K562 (cell line): ENCODE data around the gene EAF1. TPM values are rescaled to one million over a fixed set of nuclear protein-coding genes. Genes with fewer than 3 reads are reported as not detected.

Experiments used
- DACH1 ChIP-seq: fragments of 450-650 bp; IDR thresholded peaks from 2 replicates; pipeline ENCODE4 v1.6.1; 2018; ENCODE audit not compliant: partially characterized antibody
- MED1 ChIP-seq: sonication (generic); formaldehyde crosslinking; IDR thresholded peaks from 2 replicates; pipeline ENCODE4 v1.8.1; 2023; ENCODE audit warnings: missing genetic modification reagents, borderline replicate concordance
- NEUROD1 ChIP-seq: fragments of 150-350 bp; IDR thresholded peaks from 2 replicates; pipeline ENCODE4 v1.6.1; 2014; ENCODE audit warnings: borderline replicate concordance, low read length, low read depth; ENCODE audit not compliant: partially characterized antibody
- TAL1 ChIP-seq: fragments of 450-650 bp; IDR thresholded peaks from 2 replicates; pipeline ENCODE4 v1.6.1; 2016; ENCODE audit warnings: mild to moderate bottlenecking
- WHSC1 ChIP-seq: IDR thresholded peaks from one replicate; pipeline ENCODE4 v1.6.1; 2012; ENCODE audit warnings: low read length, control low read depth, inconsistent platforms
- YBX1 ChIP-seq: fragments of 450-650 bp; IDR thresholded peaks from 2 replicates; pipeline ENCODE4 v1.7.1; 2016; ENCODE audit warnings: mild to moderate bottlenecking
- ZNF133 ChIP-seq: fragments of 250-450 bp; sonication (Bioruptor Pico); IDR thresholded peaks from 2 replicates; pipeline ENCODE4 v1.4.0; 2020; ENCODE audit warnings: mild to moderate bottlenecking
- polyA plus RNA-seq, 8 experiments: library from polyadenylated mRNA; depleted of rRNA in 4 of 8; stranded (reverse) in 5 of 8; unstranded in 3 of 8; fragments of >200 nt; fragmentation: Nextera tagmentation in 2 of 8; fragmentation: Illumina TruSeq in 1 of 8; extraction: Ambion mirVana in 2 of 8; extraction: Trizol in 1 of 8; gene quantifications; 2 replicates each; pipeline versions ENCODE4 v1.2.1 to v1.2.3, GENCODE V29; 2011 to 2014; ENCODE audit warnings: inconsistent platforms in 1 of 8, missing spikeins in 1 of 8
- total RNA-seq, 7 experiments: library from RNA; depleted of rRNA in 6 of 7; stranded (reverse); fragments of >200 nt in 6 of 7; fragmentation: Illumina TruSeq in 2 of 7; extraction: Trizol in 2 of 7; gene quantifications; 2 replicates each; pipeline versions ENCODE4 v1.2.1 to v1.2.3, GENCODE V29; 2011 to 2021; ENCODE audit warnings: low replicate concordance in 1 of 7
- TF ChIP-seq, protein P1 (sequence below): fragments of 250-450 bp; sonication (Bioruptor Pico); IDR thresholded peaks from 2 replicates; pipeline ENCODE4 v1.4.0; 2020; ENCODE audit warnings: mild to moderate bottlenecking, moderate library complexity
- TF ChIP-seq, protein P2 (sequence below), 2 experiments: fragments of 450-650 bp; IDR thresholded peaks; 2 replicates each; pipeline ENCODE4 v1.6.1; 2018; ENCODE audit warnings: mild to moderate bottlenecking in 2 of 2, low read depth in 1 of 2; ENCODE audit not compliant: partially characterized antibody in 2 of 2
- TF ChIP-seq, protein P3 (sequence below), 2 experiments: fragments of 450-650 bp in 1 of 2; sonication (generic) in 1 of 2; formaldehyde crosslinking in 1 of 2; IDR thresholded peaks; 2 replicates each; pipeline versions ENCODE4 v1.7.1 to v1.9.0; 2016 to 2022; ENCODE audit warnings: inconsistent platforms in 1 of 2, mild to moderate bottlenecking in 1 of 2, missing genetic modification reagents in 1 of 2

Gene EAF1
- total and polyA plus RNA-seq, 9 of the 15 experiments (the other 6 are each of a cell fraction or from before 2014, with no cell fraction given): 7.0 to 26.8 (median 20.4) TPM

DNA sequence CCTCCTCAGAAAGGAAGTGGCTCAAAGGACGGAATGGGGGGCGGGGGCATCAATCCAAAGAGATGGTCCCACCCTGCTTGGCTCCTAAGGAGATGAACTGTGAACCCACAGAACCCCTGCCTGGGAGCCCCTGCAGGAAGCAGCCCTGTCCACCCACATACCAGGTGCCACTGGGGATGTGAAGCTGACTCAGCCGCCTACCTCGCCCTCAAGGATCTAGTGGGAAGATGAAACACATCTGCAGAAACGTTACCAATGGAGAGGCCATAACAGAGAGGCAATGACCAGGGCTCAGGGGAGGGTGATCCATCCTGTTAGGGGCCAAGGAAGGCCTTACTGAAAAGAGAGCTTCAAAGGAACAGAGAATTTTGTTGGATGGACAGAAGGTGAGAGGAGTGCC, 35.1 kb downstream of the EAF1 start (continued):
- TF ChIP-seq, protein P1, sequence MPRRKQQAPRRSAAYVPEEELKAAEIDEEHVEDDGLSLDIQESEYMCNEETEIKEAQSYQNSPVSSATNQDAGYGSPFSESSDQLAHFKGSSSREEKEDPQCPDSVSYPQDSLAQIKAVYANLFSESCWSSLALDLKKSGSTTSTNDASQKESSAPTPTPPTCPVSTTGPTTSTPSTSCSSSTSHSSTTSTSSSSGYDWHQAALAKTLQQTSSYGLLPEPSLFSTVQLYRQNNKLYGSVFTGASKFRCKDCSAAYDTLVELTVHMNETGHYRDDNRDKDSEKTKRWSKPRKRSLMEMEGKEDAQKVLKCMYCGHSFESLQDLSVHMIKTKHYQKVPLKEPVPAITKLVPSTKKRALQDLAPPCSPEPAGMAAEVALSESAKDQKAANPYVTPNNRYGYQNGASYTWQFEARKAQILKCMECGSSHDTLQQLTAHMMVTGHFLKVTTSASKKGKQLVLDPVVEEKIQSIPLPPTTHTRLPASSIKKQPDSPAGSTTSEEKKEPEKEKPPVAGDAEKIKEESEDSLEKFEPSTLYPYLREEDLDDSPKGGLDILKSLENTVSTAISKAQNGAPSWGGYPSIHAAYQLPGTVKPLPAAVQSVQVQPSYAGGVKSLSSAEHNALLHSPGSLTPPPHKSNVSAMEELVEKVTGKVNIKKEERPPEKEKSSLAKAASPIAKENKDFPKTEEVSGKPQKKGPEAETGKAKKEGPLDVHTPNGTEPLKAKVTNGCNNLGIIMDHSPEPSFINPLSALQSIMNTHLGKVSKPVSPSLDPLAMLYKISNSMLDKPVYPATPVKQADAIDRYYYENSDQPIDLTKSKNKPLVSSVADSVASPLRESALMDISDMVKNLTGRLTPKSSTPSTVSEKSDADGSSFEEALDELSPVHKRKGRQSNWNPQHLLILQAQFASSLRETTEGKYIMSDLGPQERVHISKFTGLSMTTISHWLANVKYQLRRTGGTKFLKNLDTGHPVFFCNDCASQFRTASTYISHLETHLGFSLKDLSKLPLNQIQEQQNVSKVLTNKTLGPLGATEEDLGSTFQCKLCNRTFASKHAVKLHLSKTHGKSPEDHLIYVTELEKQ: no peak
- TF ChIP-seq NEUROD1 (no peak), WHSC1 (no peak), MED1 (CRISPR knock-in tag) (no peak), YBX1 (no peak), ZNF133 (no peak), TAL1 (no peak), DACH1 (no peak)
- TF ChIP-seq, protein P2, sequence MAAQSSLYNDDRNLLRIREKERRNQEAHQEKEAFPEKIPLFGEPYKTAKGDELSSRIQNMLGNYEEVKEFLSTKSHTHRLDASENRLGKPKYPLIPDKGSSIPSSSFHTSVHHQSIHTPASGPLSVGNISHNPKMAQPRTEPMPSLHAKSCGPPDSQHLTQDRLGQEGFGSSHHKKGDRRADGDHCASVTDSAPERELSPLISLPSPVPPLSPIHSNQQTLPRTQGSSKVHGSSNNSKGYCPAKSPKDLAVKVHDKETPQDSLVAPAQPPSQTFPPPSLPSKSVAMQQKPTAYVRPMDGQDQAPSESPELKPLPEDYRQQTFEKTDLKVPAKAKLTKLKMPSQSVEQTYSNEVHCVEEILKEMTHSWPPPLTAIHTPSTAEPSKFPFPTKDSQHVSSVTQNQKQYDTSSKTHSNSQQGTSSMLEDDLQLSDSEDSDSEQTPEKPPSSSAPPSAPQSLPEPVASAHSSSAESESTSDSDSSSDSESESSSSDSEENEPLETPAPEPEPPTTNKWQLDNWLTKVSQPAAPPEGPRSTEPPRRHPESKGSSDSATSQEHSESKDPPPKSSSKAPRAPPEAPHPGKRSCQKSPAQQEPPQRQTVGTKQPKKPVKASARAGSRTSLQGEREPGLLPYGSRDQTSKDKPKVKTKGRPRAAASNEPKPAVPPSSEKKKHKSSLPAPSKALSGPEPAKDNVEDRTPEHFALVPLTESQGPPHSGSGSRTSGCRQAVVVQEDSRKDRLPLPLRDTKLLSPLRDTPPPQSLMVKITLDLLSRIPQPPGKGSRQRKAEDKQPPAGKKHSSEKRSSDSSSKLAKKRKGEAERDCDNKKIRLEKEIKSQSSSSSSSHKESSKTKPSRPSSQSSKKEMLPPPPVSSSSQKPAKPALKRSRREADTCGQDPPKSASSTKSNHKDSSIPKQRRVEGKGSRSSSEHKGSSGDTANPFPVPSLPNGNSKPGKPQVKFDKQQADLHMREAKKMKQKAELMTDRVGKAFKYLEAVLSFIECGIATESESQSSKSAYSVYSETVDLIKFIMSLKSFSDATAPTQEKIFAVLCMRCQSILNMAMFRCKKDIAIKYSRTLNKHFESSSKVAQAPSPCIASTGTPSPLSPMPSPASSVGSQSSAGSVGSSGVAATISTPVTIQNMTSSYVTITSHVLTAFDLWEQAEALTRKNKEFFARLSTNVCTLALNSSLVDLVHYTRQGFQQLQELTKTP (IDR thresholded peaks at IDR 0.05; ENCODE audit: low read depth in 1 of 2, partially characterized antibody in 2 of 2): no peak
- TF ChIP-seq, protein P3, sequence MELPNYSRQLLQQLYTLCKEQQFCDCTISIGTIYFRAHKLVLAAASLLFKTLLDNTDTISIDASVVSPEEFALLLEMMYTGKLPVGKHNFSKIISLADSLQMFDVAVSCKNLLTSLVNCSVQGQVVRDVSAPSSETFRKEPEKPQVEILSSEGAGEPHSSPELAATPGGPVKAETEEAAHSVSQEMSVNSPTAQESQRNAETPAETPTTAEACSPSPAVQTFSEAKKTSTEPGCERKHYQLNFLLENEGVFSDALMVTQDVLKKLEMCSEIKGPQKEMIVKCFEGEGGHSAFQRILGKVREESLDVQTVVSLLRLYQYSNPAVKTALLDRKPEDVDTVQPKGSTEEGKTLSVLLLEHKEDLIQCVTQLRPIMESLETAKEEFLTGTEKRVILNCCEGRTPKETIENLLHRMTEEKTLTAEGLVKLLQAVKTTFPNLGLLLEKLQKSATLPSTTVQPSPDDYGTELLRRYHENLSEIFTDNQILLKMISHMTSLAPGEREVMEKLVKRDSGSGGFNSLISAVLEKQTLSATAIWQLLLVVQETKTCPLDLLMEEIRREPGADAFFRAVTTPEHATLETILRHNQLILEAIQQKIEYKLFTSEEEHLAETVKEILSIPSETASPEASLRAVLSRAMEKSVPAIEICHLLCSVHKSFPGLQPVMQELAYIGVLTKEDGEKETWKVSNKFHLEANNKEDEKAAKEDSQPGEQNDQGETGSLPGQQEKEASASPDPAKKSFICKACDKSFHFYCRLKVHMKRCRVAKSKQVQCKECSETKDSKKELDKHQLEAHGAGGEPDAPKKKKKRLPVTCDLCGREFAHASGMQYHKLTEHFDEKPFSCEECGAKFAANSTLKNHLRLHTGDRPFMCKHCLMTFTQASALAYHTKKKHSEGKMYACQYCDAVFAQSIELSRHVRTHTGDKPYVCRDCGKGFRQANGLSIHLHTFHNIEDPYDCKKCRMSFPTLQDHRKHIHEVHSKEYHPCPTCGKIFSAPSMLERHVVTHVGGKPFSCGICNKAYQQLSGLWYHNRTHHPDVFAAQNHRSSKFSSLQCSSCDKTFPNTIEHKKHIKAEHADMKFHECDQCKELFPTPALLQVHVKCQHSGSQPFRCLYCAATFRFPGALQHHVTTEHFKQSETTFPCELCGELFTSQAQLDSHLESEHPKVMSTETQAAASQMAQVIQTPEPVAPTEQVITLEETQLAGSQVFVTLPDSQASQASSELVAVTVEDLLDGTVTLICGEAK (IDR thresholded peaks at IDR 0.05): no peak
- TF ChIP-seq, protein P3 (CRISPR knock-in tag; IDR thresholded peaks at IDR 0.05): no peak
- TF ChIP-seq, all 486 proteins: peak for 0
